GM21619 (cell line): ENCODE data around the gene SDK1.
"Not testable (repeated sequence)": the region's sequence is repeated elsewhere in the genome, so short reads cannot be mapped to it uniquely, and the experiment has no call there.

ENCODE experiments used
- ATAC-seq: cut with Tn5 transposase; IDR thresholded peaks from one replicate; pipeline ENCODE4 v1.9.1; 2021; ENCODE audit not compliant: unreplicated experiment

The SDK1 gene

DNA sequence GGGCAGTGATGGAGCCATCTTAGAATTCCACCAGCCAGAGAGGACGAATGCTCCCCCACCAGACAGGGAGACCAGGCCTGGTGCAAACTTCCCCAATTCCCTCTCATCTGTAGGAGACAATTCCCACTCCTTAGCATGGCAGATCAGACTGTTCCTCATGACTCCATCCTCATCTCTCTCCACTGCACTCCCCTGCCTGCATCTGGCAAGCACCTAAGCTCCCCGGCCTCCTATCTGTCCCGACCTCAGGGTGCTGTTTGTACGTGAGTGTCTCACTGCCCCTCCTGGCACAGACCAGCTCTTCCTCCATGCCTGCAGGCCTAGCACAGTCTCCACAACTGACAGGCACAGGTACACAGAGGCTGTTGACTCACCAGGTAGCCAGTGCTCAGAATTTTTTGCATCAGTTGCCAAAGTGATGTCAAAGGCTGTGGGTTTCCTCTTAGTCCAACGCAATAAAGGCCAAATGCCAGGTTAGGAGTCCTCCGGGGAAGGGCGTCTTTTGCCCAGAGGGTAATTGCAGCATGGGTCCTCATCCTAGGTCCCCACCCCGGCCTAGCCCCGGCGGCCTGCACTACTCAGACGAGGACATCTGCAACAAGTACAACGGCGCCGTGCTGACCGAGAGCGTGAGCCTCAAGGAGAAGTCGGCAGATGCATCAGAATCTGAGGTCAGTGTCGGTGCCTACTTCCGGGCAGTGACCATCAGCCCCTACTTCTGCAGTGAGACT is 944.2 kb downstream of the SDK1 start:
- ATAC-seq = no peak

DNA sequence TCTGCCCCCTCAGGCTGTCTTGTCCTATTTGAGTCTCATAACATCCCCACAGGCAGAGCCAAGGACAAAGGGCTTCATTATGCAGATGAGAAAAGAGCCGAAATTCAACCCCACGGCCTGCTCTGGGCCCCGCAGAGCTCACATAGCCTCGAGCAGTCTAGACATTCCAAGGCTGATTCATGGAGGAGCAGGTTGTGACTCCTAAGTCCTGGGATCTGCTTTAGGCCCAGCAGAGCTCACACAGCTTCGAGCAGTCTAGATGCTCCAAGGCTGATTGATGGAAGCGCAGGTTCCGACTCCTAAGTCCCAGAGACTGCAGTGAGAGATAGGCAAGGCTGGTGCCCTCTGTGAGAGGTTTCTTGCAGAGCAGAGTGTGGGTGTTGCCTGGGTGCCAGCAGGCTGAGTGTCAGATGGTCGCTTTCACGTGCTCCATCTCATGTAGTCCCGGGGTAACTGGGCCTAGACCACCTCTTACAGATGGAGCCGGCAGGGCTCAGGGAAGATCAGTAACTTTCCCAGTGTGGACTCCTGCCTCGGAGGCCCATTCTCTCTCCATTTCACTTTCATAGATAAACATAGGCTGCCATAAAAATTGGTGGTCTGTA is 944.9 kb downstream of the SDK1 start:
- ATAC-seq = no peak

DNA sequence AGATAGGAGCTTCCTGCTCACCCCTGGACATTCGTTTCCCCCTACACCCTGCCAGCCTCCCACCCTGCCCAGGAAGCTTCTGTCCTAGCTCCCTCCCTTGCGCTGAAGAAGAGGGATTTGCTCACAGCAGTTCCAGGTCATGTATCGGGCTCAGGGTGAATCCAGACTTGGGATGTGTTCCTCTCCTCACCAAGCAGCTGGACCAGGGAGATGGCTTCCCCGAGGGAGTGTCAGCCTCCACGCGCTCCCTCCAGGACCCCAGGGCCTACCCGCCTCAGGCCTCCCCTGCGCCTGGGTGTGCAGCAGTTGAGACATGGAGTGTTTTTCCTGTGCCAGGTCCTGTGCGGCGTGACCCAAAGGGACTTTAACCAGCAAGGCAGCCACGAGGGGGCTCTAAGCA is 945.5 kb downstream of the SDK1 start:
- no peak for ATAC-seq

DNA sequence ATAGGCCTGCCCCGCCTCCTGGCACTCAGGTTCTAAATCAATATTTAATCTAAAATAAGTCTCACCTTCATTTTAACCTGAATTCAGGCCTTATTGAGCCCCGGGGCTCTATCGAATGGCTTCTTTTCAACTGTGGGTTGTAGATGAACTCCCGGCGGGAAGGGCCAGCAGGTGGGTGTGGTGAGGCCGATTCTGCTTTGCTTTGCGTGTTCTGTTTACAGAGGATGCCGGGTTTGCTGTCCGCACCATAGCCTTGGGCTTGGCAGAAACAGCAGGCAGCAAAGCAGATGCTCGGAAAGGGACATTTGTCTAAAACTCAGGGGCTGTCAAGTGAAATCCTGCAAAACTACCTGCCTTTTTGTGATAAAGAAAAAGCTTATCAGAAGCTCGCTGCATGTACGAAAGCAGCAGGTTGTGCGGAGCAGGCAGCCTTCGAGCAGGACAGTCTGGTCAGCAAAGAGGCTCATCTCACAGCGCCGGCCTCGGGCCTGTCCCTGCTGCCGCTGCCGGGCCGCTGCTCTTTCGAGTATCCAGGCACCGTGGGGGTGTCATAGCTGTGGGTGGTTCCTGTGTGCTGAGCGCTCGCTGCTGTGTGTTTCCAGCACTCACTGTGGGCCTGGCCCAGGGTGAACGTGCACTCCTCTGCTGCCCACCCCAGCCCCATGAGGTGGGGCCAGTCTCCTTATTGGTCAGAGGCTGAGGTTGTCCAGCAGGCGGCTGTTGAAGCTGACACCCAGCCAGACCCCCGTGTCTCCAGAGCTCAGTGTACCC is 946.2 kb downstream of the SDK1 start:
- no peak for ATAC-seq

DNA sequence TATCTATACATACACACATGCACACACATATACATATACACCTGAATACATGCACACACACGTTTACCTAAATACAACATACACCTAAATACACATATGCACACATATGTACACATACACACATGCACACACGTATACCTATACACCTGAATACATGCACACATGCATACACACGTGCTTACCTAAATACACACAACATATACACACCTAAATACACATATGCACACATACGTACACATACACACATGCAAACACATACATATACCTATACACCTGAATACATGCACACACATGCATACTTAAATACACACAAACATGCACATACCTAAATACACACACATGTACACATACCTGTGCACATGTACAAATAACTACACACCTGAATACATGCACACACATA is 947.2 kb downstream of the SDK1 start:
- ATAC-seq = no peak

DNA sequence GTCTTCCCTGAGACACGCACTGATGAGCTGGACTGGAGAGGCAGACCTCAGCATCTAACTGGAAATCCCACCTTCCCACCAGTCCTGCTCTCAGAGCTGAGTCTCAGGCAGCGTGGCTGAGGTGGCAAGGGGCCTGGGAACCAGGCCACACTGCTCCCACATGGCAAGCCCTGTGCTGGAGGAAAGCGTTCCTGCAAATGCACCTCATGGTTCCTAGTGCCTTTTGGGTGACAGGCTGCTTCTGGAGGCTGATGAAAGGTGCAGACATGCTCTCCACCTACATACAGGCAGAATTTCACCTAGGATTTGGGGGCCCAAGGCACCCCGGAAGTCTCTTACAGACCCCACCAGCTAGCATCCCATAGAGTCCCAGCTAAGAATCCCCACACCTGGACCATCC is 948.2 kb downstream of the SDK1 start:
- no peak for ATAC-seq

DNA sequence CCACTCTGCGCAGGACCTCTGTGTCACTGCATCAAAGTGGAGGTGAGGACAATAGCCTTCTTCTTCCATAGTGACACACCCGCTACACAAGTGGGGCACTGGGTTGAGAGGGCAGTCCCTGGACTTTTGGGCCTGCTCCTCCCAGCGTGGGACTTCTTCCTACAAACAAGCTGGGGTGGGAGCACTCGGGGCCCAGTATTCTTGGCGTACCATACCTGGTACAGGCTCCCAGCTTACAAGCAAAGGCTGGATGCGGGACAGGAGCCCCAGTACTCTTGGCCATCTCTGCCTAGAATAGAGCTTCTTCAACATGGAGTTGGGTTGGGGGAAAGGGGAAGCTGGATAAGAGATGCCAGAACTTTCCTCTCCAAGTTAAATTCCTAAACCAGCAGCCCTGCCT is 954.3 kb downstream of the SDK1 start:
- ATAC-seq = no peak

DNA sequence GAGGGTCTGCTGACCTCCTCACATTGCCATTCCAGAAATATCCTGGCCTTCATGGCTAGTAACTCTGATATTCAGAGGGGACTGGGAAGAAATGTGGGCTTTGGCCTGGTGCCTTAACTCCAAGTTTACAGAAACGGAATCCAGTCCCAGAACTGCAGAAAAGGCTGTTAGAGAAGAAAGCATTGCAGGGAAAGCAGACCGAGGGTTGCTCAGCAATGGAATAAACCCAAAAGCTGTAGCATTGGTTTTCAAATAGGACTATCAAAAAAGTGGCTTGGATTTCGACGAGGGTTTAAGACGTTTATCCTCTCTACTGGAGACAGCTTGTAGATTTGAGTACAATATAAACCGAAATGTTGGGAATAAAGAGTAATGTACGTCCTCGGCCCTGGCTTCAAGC is 955.2 kb downstream of the SDK1 start:
- no peak for ATAC-seq

DNA sequence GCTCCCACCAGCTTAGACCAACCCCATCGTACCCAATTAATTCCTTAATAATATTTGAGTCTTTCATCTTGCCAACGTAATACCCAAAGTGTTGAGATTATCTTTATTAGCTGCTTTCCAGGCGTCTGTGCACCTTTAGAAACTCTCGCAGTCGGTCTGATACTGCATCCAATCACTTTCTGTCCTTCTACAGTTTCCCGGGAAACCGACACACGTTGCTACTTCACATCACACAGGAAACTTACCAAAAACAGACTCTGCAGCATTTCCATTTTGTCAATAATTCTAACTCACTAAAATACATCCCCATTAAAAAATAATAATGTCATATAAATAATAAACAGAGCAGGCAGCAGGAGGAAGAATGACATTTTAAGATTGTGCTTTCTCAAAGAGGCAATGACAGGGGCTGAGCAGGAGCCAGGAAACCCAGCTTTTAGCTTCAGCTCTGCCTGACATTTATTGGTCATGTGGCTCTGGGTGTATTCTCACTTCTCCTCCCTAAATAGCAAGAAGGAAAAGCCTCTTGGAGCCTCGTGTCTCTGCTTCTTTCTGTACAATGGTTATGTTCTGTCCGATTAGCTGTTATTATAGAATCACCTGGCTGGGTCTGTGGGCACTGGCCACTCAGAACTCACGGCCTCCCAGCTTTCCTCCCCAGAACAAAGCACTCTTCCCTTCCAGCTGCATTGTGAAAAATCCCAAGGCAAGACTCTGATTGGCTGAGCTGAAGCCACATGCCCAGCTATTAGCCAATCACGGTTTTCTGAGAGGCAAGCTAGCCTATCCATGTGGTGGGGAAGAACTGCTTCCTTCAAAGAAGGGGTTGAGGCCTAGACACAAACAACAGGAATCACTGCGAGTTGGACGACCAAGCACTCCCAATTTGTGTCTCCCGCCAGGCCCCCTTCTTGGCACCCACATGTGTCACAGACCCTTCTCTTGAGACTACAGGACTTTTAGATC is 956.4 kb downstream of the SDK1 start:
- ATAC-seq = no peak

DNA sequence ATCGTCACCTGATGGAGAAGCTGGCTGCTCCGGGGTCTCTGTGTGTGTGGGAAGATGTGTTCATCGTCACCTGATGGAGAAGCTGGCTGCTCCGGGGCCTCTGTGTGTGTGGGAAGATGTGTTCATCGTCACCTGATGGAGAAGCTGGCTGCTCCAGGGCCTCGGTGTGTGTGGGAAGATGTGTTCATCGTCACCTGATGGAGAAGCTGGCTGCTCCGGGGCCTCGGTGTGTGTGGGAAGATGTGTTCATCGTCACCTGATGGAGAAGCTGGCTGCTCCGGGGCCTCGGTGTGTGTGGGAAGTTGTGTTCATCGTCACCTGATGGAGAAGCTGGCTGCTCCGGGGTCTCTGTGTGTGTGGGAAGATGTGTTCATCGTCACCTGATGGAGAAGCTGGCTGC is 959.1 kb downstream of the SDK1 start:
- ATAC-seq = not testable (repeated sequence)

DNA sequence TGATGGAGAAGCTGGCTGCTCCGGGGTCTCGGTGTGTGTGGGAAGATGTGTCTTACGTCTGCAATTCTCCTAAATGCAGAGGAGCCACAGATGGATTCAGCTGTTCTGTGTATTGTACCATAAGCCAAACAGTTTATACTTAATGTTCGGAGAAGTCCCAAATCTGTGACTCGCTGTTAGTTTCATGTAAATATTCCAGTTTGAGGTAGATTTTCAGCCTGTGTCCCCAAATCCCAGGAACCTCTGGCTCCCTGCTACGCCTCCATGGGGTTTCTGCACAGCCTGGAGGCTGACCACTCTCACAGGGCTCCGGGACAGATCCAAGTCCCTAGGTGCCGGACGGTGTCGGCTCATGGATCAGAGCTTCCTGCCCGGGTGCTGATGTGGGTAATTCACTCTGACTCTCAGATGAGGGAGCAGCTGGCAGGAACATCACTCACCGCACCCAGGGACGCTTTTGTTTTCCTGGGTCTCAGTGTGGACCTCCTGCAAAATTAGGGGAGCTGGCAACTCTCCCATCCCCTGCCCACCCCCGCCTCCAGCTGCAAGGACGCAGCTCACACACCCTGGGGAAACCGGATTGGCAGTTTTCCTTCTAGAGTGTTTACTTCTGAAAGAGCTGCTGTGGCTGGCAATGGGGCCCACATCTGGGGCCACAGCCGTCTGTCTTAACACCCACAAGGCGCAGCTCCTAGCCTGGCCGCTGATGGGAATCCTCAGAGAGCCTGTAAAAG is 960.0 kb downstream of the SDK1 start:
- ATAC-seq = no peak

DNA sequence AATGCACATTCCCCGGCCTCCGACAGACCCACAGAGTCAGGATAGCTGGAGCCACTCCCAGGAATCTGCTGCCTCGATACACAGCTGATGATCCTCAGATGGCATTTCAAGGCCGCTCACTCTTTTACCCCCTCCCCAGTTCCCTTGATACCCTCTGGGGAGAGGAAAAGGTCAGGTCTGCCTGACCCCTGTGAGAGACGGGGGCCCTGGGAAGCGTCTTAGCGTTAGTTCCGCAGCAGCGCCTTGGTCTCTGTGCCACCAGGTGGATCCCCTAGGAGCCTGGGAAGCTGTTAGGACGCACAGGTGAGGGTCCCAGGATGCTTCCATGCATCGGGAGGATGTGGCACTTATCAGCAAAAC is 960.5 kb downstream of the SDK1 start:
- ATAC-seq = no peak

DNA sequence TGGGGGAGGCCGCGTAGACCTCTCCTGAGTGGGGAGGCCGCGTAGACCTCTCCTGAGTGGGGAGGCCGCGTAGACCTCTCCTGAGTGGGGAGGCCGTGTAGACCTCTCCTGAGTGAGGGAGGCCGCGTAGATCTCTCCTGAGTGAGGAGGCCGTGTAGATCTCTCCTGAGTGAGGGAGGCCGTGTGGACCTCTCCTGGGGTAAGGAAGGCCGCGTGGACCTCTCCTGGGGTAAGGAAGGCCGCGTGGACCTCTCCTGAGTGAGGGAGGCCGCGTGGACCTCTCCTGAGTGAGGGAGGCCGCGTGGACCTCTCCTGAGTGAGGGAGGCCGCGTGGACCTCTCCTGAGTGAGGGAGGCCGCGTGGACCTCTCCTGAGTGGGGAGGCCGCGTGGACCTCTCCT is 963.2 kb downstream of the SDK1 start:
- ATAC-seq = not testable (repeated sequence)

DNA sequence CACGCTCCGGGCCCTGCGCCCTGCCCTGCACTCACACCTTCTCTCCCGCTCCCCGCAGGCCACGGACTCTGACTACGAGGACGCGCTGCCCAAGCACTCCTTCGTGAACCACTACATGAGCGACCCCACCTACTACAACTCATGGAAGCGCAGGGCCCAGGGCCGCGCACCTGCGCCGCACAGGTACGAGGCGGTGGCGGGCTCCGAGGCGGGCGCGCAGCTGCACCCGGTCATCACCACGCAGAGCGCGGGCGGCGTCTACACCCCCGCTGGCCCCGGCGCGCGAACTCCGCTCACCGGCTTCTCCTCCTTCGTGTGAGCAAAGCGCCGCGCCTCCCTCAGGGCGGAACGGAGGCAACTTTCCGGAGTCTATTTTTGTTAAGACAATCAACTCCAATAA is 964.0 kb downstream of the SDK1 start:
- no peak for ATAC-seq

DNA sequence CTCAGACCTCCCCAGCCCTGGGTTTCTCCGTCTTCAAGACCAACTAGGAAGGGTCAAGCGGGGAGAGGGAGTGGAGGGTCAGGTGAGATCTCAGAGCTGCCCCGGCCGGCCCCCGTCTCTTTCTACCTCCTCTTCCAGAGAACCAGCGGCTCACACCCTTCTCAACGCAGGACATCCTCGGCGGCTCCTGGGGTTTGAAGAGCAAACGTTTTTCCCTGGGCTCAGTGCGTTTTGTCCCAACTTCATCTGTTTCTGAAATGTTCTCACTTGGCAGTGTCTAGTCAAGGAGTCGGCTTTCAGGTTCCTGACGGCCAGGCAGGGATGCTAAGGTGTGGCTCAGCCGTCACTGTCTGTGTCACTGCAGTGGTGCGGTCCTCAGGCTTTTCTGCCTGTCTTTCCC is 964.6 kb downstream of the SDK1 start:
- ATAC-seq = no peak

DNA sequence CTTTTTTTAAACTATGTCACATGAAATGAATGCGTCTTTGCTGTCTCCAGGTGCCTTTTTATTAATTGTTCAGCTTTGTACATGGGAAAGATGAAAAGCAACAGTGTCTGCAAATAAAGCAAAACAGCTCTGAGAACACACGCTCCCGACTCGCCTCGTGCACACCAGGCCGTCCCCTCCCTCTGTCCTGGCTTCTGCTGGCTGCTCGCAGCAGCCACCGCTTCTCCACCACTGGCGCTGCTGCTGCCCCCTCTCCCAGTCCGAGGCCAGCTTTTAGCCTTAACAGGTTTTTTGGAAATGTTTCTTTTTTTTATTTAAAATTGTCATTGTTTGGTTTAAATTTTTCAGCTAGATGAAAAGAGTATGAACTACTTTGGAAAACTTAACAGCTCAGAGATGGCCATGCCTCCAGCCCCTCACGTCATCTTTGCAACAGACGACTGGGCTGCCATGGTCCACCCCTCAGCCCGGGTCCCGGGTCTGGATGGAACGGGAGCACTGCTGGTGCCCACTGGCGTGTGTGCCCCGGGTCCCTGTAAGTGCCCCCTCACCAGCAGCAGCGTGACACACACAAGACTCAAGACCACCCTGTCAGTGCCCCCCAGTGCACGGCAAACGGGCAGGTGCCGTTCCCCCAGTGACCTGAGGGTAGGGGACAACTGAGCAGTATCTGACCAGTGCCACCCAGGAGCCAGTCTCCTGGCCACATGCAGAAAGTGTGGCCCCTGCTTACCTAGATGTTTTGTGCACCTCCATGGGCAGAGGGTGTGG is 965.4 kb downstream of the SDK1 start:
- no peak for ATAC-seq

DNA sequence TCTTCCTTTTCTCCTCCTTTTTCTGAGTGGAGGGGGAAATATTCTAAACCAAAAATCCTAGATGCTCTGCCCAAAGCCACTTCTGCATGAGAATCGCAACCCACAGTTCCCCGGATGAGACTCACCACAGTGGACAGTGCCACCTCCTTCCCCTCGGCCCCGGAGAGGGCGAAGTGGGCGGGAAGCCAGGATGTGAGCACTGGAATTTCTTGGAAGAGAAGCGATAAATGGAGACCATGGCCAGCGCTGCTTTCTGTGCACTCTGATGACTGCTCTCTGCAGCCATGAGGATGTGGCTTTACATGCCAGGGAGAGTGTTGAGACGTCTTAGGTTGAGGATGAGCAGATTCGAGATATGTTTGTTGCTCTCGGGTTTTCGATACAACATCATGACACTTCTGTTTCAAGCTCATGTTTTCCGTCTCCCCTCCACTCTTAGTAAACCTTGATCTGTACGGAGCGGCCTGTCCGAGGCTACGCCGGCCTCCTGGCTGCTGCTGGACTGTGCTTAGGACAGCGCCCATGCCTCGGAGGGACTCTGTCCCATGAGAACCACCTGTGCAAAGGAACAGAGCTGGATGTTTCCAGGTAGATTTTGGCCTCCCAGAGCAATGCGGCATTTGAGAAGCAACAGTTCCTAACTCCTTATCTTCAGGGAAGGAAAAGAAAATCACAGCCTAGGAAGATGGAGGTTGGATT is 966.4 kb downstream of the SDK1 start:
- no peak for ATAC-seq

DNA sequence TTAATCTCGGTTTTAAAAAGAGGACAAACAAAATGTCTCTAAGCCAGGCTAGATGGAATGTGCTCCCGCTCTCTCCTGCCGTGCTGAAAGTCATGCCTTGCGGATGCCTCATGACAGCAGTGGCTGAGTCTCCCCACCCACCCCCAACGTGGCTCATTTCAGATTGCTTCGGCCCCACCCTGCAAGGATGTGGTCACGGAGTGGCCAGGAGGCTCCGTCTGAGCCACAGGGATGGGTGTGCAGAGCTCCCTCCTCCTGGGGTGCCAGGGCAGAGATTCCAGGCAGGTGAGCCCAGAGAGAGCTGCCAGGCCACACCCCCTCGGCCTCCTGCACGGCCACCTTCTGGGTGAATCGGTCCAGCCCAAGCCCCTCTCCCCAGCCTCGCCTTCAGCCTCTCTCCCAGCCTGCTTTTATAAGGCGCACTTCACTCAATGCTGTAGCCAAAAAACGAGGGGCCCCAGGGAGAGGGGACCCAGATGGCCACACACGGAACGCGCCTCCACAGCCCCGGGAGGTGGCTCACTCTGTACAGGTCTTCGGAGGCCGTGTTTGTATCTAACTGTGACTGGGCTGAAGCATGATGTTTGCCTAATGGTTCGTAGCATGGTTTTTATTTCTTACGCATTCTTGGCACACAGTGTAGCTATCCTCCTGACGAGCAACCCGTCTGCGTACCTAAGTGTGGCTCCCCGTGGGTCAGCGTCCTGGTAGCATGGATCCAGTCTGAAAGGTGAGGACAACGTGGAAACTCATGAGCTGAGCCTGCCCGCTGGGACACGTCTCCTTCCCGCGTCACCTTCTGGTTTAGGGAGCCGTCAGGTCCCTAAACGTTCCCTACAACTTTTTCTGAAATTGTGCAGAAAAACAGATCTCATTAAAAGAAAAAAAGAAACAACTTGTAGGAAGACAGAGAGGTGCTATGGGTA is 967.3 kb downstream of the SDK1 start:
- ATAC-seq = no peak
